GM20000 (cell line): ENCODE data around the gene ACOX3.
A peak's percentile ranks its signal among the peaks of the same experiment; 100 is the strongest.

ENCODE experiments used
- DNase-seq: peaks from one replicate; pipeline ENCODE4 v3.0.0; 2012; ENCODE audit warnings: low spot score
- CTCF ChIP-seq: IDR thresholded peaks from 2 replicates; pipeline ENCODE4 v1.5.1; 2012; ENCODE audit warnings: mild to moderate bottlenecking, control low read depth; ENCODE audit errors: extremely low read depth, missing control alignments

ACOX3 gene

DNA sequence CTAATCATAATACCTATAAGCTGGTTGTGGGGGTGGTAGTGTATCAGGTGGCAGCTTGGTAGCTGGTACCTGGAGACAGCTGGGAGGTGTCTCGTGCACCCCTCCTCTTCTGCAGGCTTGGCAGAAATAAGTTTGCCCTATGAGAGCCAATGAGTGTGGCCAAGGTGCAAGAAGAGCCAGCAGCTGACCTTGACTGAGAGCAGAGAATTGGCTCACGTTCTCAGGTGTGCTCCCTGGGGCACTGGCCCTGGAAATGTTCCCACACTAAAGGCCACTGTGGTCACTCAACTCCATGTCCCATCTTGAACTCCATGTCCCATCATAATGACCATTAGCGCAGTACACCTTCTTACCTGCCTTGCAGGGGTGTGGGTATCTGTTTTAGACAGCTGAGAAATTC lies 13.4 kb upstream of the ACOX3 start:
- DNase-seq: no peak
- no peak for TF ChIP-seq CTCF

- TF ChIP-seq CTCF: no peak
- no peak for DNase-seq
These were observed 11.1 kb upstream of the ACOX3 start for GRCh38 chr4:8451440-8452182.

DNA sequence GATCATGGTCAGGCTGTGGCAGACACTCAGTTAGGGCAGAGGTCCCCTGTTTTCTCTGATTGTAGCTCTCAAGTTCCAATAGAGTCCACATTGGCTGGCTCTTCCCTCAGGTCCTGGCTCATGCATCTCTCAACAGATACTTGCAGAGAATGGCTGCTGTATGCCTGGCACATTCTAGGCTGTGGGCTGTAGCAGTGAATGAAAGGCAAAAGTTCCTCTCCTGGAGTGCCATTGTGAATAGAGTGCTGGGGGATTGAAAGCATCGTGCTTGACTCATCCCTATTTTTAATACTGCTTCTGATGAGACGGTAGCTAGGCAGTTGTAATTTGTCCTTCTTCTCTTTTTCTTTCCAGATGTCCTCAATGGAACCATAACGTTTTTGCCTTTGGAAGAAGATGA lies 5.6 kb upstream of the ACOX3 start:
- TF ChIP-seq CTCF: no peak
- no peak for DNase-seq

GRCh38 chr4:8443801-8444200 lies 3.3 kb upstream of the ACOX3 start:
- no peak for DNase-seq
- no peak for TF ChIP-seq CTCF

GRCh38 chr4:8442596-8443358 lies 2.3 kb upstream of the ACOX3 start:
- TF ChIP-seq CTCF: no peak
- DNase-seq: no peak

- TF ChIP-seq CTCF: no peak
- no peak for DNase-seq
These were observed 1.1 kb upstream of the ACOX3 start for GRCh38 chr4:8441499-8442091.

DNA sequence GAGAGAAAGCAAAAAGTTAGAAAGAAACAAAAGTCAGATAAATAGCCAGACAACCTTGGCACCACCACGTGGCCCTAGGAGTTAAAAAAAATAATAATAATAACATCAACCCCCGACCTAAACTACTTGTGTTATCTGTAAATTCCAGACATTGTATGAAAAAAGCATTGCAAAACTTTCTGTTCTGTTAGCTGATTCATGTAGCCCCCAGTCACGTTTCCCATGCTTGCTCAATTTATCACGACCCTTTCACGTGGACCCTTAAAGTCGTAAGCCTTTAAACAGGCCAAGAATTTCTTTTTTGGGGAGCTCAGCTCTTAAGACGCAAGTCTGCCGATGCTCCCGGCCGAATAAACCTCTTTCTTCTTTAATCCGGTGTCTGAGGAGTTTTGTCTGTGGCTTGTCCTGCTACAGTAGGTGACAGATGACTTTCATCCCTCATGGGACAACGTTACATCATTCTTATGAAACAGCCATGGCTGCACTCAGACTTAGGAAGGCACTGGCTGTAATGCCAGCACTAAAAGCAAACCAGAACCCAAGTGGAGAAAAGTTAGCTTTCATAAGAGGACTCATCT lies 520 bp downstream of the ACOX3 start:
- DNase-seq: peak; percentile 17
- no peak for TF ChIP-seq CTCF
